22Rv1 (cell line): ENCODE data around the gene KIFC3.

Experiments used
- CTCF ChIP-seq: fragments of 450-650 bp; IDR thresholded peaks from 2 replicates; pipeline ENCODE4 v1.5.1; 2017; ENCODE audit warnings: mild to moderate bottlenecking
- ZFX ChIP-seq: fragments of 450-650 bp; IDR thresholded peaks from 2 replicates; pipeline ENCODE4 v1.6.1; 2017; ENCODE audit warnings: antibody characterized with exemption, borderline replicate concordance

- TF ChIP-seq CTCF, result no peak
- no peak for TF ChIP-seq ZFX
Observed at GRCh38 chr16:57794849-57795430, 7.4 kb downstream of the KIFC3 start.
